Activated naive CD4-positive, alpha-beta T cell treated with anti-CD3 and anti-CD28 coated beads, Interleukin-2, amount 50 U/mL, for 16 hours (primary cell): ENCODE data around the gene SUCO.
"Not testable (repeated sequence)": the region's sequence is repeated elsewhere in the genome, so short reads cannot be mapped to it uniquely, and the experiment has no call there.

ENCODE experiments used
- DNase-seq: peaks from one replicate; pipeline ENCODE4 v3.0.0-alpha.2; 2020

Gene SUCO

GRCh38 chr1:172567720-172568119, 34.8 kb downstream of the SUCO start:
- DNase-seq, result no peak

- DNase-seq, result no peak
Observed at GRCh38 chr1:172574080-172574479, 41.1 kb downstream of the SUCO start.

- no peak for DNase-seq
Observed at GRCh38 chr1:172578586-172578985, 45.6 kb downstream of the SUCO start.

GRCh38 chr1:172581273-172581672, 48.3 kb downstream of the SUCO start:
- no peak for DNase-seq

- no peak for DNase-seq
Observed at GRCh38 chr1:172581779-172582178, 48.8 kb downstream of the SUCO start.

GRCh38 chr1:172582889-172583288, 49.9 kb downstream of the SUCO start:
- DNase-seq, result no peak

GRCh38 chr1:172585348-172585747, 52.4 kb downstream of the SUCO start:
- no peak for DNase-seq

- no peak for DNase-seq
Observed at GRCh38 chr1:172585861-172586260, 52.9 kb downstream of the SUCO start.

- DNase-seq, result no peak
Observed at GRCh38 chr1:172588296-172589291, 55.6 kb downstream of the SUCO start.

- DNase-seq, result no peak
Observed at GRCh38 chr1:172589553-172589952, 56.6 kb downstream of the SUCO start.

- not testable (repeated sequence) for DNase-seq
Observed at GRCh38 chr1:172591429-172591828, 58.5 kb downstream of the SUCO start.

- not testable (repeated sequence) for DNase-seq
Observed at GRCh38 chr1:172595066-172595465, 62.1 kb downstream of the SUCO start.

- not testable (repeated sequence) for DNase-seq
Observed at GRCh38 chr1:172596782-172597181, 63.8 kb downstream of the SUCO start.

- no peak for DNase-seq
Observed at GRCh38 chr1:172599912-172600311, 67.0 kb downstream of the SUCO start.

GRCh38 chr1:172600615-172601014, 67.7 kb downstream of the SUCO start:
- DNase-seq, result no peak

GRCh38 chr1:172601046-172601630, 68.2 kb downstream of the SUCO start:
- no peak for DNase-seq

GRCh38 chr1:172602706-172603105, 69.8 kb downstream of the SUCO start:
- no peak for DNase-seq

- DNase-seq, result no peak
Observed at GRCh38 chr1:172603816-172604215, 70.9 kb downstream of the SUCO start.

- no peak for DNase-seq
Observed at GRCh38 chr1:172605641-172606040, 72.7 kb downstream of the SUCO start.

GRCh38 chr1:172607145-172607544, 74.2 kb downstream of the SUCO start:
- no peak for DNase-seq

GRCh38 chr1:172608098-172608601, 75.2 kb downstream of the SUCO start:
- DNase-seq, result no peak

- DNase-seq, result no peak
Observed at GRCh38 chr1:172609528-172609927, 76.6 kb downstream of the SUCO start.

GRCh38 chr1:172612478-172612877, 79.5 kb downstream of the SUCO start:
- DNase-seq, result no peak

GRCh38 chr1:172613294-172613693, 80.3 kb downstream of the SUCO start:
- DNase-seq, result no peak
